ENCODE data around the gene CDCA4.
"Not testable (repeated sequence)": the region's sequence is repeated elsewhere in the genome, so short reads cannot be mapped to it uniquely, and the experiment has no call there.

CDCA4 gene

GRCh38 chr14:105033412-105033900 lies 12.6 kb upstream of the CDCA4 start:
- peak; percentile 15 for DNase-seq (ENCODE audit: low spot score)

- not testable (repeated sequence) for DNase-seq (ENCODE audit: low spot score)
Observed at GRCh38 chr14:105032451-105032901, 11.6 kb upstream of the CDCA4 start.

- no peak for DNase-seq (ENCODE audit: low spot score)
Observed at GRCh38 chr14:105030836-105031396, 10.0 kb upstream of the CDCA4 start.

- DNase-seq (ENCODE audit: low spot score) = no peak
Observed at GRCh38 chr14:105030194-105030593, 9.3 kb upstream of the CDCA4 start.

DNA sequence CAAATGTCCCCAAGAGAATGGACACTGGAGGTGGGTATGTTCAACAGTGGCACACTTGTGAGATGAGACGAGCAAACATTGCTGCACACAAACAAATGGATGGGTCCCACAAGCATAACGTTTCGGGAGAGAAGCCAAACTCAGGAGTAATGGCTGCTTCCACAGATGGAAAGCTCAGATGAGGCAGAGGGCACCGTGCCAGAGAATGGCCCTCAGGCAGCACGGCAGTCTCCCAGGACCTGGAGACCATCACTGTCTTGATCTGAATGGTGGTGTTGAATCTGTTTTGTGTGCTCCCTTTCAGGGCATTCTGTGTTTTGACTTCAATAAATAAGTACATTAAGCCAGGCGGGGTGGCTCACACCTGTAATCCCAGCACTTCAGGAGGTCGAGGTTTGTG lies 8.5 kb upstream of the CDCA4 start:
- DNase-seq (ENCODE audit: low spot score) = no peak

DNA sequence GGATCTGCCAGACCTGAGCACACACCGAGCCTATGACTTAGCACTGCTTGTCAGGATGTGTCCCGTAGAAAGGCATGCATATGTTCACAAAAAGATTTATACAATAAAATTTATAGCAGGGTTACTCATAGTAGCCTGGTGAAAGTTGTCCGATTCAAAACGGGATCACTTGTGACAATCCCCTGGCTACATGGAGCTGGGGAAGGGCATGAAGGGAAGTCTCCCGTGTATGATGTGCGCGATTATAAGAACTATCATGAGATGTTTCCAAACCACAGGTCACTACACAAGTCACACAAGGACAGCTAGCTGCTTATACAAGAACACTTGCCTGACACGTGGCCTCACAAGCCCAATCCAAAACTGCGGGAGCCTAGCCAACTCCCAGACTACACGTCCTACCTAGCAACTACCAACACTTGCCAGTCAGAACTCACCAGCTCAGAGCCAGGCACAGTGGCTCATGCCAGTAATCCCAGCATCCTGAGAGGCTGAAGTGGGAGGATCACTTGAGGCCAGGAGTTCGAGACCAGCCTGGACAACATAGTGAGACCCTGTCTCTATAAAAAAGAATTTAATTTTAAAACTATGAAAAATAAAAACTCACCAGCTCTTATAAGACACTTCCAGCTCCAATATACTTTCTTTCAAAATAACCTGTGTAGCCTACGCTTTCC lies 7.5 kb upstream of the CDCA4 start:
- no peak for DNase-seq (ENCODE audit: low spot score)

GRCh38 chr14:105027718-105028117 lies 6.8 kb upstream of the CDCA4 start:
- DNase-seq (ENCODE audit: low spot score) = not testable (repeated sequence)

- no peak for DNase-seq (ENCODE audit: low spot score)
Observed at GRCh38 chr14:105026802-105027563, 6.1 kb upstream of the CDCA4 start.

DNA sequence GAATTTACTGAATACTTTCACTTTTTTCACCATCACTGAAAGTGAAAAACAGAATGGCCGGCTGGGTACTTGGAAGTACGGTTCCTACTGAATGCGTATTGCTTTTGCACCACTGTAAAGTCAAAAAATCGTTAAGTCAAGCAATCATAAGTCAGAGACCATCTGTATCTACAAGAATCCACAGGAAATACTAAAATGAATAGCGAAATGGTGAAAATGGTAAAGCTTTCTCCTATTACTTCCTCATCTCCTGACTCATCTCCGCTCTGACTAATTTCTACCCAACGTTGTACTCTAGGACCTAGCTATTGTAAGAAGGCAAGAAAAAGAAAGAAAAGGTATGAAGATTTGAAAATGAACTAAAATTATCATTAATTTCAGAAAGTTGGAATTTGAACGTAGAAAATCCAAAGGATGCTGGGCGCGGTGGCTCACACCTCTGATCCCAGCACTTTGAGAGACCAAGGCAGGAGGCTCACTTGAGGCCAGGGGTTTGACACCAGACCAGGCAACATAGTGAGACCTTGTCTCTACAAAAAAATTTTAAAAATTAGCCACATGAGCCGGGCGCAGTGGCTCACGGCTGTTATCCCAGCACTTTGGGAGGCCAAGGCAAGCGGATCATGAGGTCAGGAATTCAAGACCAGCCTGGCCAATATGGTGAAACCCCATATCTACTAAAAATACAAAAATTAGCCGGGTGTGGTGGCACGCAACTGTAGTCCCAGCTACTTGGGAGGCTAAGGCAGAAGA lies 5.3 kb upstream of the CDCA4 start:
- DNase-seq (ENCODE audit: low spot score) = no peak

- DNase-seq (ENCODE audit: low spot score) = no peak
Observed at GRCh38 chr14:105025429-105025828, 4.5 kb upstream of the CDCA4 start.

DNA sequence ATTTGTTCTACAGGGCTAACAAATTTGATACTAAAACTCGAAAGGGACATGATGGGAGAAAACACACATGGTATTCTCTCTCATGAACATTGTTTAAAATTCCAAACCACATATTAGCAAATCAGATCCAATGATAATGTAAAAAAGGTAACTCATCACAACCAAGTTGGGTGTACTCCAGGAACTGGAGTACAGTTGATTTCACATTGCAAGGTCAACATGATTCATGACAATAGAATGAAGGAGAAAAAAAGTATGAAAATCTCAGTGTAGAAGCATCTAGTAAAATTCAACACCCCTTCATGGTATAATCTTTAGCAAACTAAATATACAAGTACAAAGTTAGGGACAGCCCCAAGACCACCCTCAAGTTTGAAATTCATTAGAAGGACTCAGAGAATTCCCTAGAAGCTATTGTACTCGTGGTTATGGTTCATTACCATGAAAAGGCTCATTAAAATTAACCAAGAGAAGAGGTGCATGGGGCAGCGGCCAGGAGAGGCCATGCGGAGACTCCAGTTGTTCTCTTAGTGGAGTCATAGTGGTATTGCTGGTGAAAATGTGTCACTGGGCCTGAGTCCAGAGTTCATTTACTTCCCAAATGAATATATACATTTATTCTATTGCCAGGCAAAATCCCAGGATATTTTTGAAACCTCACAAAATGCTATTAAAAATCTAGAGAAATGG lies 3.1 kb upstream of the CDCA4 start:
- no peak for DNase-seq (ENCODE audit: low spot score)

- DNase-seq (ENCODE audit: low spot score) = no peak
Observed at GRCh38 chr14:105023144-105023543, 2.3 kb upstream of the CDCA4 start.

DNA sequence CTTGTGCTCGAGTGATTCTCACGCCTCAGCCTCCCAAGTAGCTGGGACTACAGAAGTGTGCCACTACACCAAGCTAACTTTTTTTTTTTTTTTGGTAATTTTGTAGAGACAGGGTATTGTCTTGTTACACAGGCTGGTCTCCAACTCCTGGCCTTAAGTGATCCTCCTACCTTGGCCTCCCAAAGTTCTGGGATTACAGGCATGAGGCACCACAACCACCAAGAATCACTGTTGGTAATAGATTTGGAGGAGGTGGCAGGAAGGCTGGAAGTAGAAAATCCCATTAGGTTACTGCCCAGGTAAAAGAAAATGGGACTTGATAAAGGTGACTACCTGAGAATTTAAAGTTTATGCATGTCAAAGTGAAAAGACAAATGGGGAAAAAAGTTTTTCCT lies 1.4 kb upstream of the CDCA4 start:
- DNase-seq (ENCODE audit: low spot score) = no peak

- DNase-seq (ENCODE audit: low spot score) = no peak
Observed at GRCh38 chr14:105021656-105022275, 883 bp upstream of the CDCA4 start.

GRCh38 chr14:105019861-105020814 lies 745 bp downstream of the CDCA4 start:
- DNase-seq (ENCODE audit: low spot score) = peak; percentile 32

DNA sequence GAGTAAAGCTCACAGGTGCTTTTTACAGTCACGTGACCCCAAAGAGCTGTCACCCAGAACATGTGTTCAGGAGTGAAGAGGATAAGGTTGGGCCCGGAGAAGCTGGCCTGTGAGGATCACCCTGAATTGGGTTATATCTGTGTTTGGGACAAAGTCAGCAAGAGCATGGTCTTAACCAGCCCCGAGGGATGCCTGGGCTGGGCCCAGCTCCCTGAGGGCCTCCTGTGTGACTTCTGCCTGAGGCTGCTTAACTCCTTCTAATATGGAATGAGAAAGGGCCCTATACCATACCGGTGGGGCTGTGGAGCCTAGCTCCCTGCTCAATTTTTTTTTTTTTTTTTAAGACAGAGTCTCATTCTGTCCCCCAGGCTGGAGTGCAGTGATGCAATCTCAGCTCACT lies 2.5 kb downstream of the CDCA4 start:
- no peak for DNase-seq (ENCODE audit: low spot score)

DNA sequence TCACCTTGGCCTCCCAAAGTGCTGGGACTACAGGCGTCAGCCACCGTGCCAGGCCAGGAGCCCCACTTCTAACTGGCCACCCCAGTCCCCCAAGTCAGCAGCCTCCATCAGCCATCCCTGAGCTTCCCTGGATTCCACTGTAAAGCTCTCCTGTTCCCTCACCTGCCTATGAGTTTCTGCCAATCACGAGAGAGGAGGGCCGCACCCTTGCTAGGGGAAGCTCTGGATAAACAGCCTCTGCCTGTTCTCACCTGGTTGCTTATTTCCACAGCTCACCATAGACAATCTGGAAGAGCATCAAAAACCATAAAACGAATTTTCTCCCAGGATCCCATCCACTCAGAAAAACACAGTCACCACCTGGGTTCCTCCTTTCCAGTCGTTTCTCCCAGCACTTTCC lies 5.0 kb downstream of the CDCA4 start:
- no peak for DNase-seq (ENCODE audit: low spot score)

GRCh38 chr14:105015242-105015641 lies 5.6 kb downstream of the CDCA4 start:
- DNase-seq (ENCODE audit: low spot score) = no peak

DNA sequence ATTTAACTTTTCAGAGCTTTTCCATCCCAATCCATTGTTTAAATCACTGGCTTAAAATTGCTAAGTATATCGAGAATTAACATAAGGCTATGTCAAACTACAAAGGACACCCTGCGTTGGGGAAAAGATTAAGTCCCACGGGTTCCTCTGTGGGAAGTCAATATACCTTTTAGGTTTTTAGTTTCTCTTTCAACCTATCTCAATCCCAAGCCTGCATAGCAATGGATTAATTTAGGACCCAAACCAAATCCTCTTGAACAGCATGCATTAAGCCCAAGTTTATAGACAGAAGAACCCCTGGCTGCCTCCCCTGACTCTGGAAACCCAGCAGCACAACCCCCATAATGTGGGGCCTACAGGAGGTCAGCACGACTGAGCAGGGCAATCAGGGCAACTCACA lies 6.3 kb downstream of the CDCA4 start:
- DNase-seq (ENCODE audit: low spot score) = no peak

- no peak for DNase-seq (ENCODE audit: low spot score)
Observed at GRCh38 chr14:105014032-105014431, 6.9 kb downstream of the CDCA4 start.
